NCI-H774 (cell line): Measurements from ENCODE around the gene IQGAP2.
"Not testable (repeated sequence)": the region's sequence is repeated elsewhere in the genome, so short reads cannot be mapped to it uniquely, and the experiment has no call there.

Experiments used
- DNase-seq: peaks from one replicate; lab custom pipeline; 2025; lab: John Stamatoyannopoulos, UW

The IQGAP2 gene

DNA sequence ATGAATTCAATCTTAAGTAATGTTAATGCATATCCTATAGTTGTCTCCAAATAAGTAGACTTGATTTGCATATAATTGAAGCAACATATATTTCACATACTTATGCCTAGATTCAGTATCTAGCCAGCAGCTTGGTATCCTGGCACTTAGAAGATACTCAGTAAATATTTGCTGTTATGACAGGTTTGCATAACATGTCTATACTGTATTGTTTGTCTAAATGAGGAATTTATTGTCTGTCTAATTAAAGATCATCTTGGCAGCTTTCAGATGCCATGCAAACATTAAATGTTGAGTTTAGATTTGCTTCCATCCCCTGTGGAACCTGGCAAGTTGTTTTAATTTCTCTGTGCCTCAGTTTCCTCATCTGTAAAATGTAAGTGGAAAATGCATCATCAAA is 9.4 kb downstream of the IQGAP2 start:
- DNase-seq, result no peak

DNA sequence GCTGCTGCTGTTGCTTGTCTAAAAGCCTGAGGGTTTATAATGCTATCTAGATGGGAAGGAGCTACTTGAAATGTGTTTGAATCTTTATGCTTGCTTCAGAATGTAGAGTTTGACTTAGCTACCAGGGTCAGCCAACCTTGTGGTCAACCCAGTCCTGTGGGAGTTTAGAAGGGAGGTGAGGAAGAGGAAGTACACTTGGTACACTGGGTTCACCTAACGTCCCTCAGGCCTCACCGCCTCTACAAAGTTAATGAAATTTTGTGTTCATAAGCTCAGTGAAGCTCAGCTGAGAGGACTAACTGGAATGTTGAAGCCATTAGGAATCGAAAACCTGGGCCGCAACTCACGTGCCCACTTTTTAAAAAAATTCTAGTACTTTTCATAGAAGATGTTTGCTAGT is 10.7 kb downstream of the IQGAP2 start:
- DNase-seq, result no peak

DNA sequence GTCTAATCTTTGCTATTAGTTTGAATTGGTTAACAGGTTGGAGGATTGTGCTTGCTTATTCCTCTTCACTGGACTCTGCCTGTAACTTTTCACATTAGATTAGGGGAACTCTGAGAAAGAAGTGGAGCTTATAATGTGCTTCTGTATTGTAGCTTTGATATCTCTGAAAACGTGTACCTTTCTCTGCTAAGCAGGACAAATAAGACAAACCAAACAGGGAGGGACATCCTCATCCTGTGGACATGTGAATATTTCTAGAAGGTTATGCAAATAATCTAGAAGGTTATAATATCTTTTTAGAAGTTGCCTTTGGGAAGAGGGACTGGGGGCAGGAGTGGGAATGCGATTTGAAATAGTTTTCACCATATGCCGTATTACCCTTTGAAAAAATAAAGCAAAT is 11.7 kb downstream of the IQGAP2 start:
- DNase-seq, result no peak

DNA sequence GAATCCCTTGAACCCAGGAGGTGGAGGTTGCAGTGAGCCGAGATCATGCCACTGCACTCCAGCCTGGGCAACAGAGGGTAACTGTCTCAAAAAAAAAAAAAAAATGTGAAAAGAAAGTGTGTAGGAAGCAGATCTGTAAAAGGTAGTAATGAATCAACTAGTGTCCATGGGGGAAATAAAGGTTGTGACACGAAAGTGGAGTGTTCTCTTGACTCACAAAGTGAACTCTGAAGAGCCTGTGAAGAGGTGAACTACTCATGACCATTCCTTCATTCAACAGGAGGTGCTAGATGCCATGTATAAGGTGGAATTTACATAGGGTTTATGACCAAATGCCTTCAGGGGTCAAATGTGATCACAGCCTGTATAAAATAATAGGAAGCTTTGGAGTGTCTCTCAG is 12.8 kb downstream of the IQGAP2 start:
- DNase-seq, result no peak

DNA sequence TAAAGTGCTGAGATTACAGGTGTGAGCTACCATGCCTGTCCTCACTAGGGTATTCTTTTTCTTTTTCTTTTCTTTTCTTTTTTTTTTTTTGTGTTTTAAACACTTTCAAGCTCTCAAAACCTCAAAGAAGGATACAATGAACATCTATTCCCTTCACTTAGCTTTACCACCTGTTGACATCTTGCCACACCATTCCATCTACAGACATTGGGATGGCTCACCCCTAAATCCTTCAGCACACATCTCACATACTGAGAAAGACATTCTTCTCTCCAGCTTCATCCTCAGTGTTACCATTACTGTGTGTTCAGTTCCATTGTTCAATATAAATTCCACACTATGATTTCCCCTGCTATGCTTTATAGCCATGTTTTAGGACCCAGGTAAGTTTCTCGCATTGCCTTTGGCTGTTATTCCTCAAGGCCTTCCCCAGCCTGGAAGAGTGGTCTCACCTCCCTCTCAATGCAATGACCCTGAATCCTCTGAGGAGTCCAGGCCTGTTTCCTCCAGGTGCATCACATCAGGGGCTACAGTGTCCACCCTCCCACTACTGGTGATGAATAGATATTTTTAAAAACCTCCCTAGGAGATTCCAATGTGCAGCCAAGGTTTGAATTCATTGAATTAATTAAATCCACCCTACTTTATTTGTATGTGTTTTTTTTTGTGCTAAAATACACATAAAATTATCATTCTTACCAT is 16.7 kb downstream of the IQGAP2 start:
- no peak for DNase-seq

DNA sequence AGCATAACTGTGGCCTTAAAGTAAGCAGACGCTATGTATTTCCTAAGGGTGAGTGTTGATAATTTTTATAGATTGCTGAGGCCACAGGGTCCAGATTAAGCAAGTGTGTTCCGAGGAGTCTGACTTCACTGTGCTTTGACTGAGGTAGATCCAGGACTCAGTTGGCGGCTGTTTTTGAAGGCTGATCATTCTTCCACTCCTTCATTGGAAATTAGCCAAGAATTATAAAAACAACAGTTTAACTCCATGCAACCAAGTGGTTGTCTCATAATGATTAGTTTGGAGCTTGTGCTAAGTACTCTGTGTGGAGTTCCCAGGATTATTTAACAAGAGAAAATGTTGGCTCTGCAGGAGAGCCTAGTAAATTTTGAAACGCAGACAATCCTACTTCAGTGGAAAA is 19.1 kb downstream of the IQGAP2 start:
- DNase-seq, result no peak

DNA sequence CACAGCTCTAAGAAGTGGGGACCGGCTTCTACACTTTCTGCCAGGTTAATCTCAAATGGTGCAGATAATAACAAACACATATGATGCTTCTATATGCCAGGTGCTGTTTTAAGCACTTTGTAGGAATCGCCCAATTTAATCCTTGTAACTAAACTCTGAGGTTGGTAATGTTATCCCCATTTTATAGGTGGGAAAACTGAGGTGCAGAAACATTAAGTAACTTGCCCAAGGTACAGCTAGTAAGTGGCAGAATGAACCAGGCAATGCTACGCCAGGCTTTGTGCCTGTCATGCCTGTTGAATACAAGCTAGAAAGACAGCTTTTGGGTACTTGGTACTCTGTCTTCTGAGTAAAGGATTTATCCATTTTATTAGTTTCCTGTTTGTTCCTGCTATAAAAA is 19.7 kb downstream of the IQGAP2 start:
- DNase-seq, result no peak

DNA sequence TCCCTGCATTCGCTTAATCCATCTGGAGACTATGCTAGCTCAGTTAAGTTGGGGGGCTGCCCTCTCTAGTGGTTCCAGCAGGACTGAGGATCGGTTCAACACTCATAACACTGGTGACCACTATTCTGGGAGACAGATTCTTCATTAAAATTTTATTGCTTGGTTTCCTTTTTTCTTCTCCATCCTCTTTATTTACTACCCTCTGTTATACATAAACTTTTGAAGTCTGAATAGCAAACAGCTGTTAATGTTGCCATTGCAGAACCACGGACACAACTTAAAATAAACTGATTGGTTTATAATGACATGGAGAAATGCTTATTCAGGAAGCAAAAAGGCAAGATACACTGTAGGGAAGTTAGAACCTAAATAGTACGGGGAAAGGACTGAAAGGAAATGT is 22.1 kb downstream of the IQGAP2 start:
- DNase-seq, result no peak

DNA sequence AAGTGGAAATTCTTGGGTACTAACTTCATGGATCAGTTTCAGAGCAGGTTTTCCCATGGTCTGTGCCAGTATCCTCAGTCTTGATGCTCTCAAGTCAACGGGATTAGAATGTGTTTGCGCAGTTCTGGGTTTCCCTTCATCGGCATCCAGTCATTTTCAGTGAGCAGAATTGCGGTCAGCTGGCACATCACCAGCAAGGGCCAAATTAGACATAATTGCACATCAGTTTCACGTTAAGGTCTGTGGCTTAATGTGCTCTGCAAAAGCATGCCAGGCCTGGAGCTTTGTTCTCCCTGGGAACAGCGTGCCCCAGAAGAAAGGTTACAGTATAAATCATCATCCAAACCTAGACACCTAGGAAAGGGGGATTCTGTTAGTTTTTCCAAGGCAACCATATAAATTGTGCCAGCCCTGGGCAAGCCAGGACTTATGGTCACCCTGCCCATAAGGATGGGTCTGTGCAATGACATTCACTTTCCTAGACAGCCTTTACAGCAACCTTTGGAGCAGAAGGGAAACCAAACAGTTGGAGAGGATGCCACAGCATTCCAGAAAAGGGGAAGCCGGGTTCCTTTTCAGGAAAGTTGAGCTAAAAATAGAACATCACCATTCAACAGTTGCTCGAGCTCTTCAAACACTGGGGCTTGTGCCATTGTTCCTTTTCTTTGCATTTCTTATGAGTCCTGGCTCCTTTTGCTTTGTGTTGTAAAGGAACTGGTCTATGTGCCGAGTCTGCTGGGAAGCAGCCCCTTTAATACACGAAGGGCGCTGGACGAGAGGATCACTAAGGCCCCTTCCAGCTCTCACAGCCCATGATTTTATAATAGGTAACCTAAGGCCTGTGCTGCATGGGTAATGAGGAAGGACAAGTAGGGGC is 23.1 kb downstream of the IQGAP2 start:
- no peak for DNase-seq

DNA sequence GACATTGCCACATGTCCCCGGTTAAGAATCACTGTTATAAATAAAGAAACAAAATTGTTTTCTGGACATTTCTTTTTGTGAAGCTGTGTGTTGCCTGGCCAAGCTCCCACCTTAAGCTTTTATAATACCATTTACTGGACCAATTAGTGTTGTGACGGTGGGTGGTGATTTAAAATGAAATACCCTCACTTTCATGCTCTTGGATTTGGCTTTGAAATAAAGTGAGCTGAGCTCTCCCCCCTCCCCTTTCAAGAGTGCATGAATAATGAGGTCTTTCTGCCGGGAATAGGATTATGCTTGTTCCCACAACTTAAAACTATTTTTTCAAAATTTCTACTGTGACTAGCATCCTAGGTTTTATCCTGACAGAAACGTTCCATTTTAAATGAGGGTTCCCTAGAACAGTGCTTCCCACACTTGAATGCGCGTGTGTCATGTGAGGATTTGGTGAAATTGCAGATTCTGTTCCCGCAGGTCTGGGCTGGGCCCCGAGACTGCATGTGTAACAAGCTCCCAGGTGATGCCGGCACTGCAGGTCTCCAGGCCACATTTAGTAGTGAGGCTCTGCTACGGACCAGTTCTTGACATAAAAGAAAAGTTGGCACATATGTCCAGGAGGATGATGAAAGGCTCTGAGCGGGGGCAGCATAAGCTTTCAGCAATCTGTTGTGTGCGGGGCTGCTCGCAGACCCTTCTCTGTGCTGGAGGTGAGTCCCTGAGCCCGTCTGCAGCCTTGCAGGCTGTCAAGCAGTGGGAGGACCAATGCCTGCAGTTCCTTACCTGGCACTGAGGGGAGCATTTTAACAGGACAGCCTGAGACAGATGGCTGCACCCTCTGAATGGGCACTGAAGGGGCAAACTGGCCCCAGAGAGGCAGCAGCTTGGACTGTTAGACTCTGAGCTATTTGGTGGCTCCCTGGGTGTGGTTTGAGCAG is 24.4 kb downstream of the IQGAP2 start:
- DNase-seq, result no peak

DNA sequence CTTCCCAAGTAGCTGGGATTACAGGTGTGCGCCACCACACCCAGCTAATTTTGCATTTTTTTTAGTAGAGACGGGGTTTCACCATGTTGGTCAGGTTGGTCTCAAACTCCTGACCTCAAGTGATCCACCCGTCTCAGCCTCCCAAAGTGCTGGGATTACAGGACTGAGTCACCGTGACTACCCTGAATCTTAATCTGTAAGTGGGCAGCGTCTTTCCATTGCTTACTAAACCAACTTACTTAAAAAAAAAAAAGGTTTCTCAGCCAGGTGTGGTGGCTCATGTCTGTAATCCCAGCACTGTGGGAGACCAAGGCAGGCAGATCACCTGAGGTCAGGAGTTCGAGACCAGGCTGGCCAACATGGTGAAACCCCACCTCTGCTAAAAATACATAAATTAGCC is 25.5 kb downstream of the IQGAP2 start:
- not testable (repeated sequence) for DNase-seq

DNA sequence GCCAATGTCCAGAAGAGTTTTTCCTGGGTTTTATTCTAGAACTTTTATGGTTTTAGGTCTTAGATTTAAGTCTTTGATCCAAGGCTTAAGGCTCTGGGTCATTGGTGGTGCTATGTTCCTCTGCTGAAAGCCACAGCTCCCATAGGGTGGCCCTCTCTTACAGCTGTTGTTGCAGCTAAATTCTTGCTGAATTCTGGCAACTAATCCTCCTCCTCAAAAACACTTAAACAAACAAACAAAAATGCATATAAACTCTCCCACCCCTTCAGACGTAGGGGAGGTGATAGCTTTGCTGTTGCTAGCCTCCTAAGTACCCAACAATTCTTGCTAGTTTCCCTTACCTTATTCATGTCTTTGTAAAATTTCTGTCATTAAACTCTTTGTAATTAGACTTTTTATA is 30.2 kb downstream of the IQGAP2 start:
- DNase-seq, result no peak

DNA sequence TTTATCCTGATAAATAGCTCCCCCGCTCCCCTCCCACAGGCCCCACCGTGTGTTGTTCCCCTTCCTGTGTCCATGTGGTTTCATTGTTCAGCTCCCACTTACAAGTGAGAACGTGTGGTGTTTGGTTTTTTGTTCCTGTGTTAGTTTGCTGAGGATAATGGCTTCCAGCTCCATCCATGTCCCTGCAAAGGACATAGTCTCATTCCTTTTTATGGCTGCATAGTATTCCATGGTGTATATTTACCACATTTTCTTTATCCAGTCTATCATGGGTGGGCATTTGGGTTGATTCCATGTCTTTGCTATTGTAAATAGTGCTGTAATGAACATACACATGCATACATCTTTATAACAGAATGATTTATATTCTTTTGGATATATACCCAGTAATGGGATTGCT is 34.4 kb downstream of the IQGAP2 start:
- not testable (repeated sequence) for DNase-seq

DNA sequence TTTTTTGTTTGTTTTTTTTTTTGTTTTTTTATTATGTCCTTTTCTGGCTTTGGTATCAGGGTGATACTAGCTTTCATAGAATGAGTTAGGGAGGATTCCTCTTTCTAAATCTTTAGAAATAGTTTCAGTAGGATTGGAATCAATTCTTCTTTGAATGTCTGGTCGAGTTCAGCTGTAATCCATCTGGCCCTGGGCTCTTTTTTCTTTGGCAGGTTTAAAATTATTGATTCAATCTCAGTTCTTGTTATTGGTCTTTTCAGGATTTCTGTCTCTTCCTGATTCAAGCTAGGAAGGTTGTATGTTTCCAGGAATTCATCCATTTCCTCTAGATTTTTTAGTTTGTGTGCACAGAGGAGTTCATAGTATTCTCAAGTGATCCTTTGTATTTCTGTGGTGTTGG is 34.9 kb downstream of the IQGAP2 start:
- no peak for DNase-seq

DNA sequence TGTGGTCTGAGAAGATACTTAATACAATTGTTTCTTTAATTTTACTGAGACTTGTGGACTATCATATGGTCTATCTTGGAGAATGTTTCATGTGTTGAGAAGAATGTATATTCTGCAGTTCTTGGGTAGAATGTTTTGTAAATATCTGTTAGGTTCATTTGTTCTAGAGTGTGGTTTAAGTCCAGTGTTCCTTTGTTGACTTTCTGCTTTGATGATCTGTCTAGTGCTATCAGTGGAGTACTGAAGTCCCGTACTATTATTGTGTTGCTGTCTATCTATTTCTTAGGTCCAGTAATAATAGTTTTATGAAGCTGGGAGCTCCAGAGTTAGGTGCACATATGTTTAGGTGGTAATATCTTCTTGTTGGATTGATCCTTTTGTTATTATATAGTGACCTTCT is 36.1 kb downstream of the IQGAP2 start:
- no peak for DNase-seq

DNA sequence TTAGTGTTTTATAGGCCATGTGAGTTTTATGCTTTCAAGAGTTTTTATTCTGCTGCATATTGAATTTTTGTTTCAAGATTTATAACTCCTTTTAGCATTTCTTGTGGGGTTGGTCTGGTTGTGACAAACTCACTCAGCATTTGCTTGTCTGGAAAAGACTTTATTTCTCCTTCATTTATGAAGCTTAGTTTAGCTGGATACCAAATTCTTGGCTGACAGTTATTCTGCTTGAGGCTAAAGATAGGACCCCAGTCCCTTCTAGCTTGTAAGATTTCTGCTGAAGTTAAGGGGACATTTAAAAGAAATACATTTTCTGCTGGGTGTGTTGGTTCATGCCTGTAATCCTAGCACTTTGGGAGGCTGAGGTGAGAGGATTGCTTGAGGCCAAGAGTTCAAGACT is 36.8 kb downstream of the IQGAP2 start:
- DNase-seq, result no peak

DNA sequence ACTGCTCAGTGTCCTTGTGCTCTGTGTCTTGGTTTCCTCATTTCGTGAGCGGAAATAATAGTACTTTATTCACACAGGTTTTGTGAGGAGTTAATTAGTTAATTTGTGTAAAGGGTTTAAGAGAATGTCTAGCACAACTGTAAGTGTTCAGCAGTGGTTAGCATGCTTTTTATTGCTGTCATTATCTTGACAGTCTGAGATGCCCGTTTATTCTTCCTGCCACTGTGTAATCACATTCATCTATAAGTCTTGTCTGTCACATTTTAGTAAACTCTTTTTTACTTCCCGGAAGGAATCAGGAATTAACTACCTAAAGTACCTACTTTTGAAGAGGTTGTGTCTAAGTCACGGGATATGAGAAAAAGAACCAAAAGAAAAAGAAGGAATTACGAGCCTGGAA is 38.0 kb downstream of the IQGAP2 start:
- DNase-seq, result no peak

DNA sequence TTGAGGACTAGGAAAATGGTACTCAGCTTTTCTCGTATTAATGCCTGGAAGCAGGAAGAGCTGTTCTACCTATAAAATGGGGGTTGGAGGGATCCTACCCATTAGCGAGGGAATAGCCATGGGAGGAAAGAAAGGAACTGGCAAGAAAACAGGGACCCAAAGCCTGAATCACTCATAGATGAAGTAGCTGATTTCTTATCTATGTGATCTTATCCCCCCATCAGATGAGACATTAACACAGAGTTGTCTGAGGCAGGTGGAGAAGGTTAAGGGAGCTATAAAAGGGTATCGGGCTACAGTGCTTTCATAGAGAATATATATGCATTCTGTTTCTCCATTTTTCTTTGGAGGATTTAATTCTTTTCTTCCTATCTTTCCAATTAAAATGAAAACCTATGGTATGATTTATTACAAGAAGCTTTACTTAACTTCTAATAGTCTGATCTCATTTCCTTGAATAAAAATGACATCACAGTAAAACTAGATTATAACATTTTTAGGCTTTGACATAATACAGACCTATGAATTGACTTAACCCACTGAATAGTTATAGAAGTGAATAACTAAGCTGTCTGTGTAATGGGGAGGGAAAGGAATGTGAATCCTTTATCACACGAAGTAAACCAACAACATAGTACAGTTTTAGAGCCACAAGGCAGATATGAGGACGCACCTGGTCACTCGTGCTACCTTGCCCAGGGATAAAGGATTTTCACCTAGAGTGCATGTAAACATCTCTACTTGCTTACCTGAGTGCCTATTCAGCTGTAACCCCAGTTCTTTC is 39.0 kb downstream of the IQGAP2 start:
- no peak for DNase-seq

DNA sequence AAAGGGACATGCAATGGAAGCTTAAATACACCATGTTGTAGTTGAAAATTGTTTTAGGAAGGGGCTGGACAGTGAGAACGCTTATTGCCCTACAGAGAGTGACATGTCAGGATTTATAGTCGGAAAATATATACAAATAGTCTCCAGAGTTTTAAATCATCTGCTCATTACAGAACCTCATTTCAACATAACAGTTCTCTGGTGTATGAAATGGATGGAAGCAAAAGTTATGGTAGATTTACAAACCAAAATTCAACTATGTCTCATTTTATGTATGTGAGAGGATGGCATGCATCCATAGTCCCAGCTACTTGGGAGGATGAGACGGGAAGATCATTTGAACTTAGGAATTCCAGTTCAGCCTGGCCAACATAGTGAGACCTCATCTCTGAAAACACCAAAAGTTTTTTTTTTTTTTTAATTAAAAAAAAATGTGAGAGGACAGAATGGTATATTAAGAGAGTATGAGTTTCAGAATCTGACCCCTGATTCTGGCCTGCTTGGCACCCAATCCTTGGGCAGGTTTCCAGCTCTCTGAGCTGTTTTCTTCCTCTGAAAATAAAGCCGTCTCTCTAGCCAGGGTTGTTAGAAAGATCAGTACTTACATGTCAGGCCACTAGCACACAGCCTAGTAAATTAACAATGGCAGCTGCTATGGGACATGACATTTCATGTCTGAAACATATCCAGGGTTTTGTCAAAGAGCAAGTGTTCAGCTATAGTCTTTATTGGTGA is 40.1 kb downstream of the IQGAP2 start:
- DNase-seq, result no peak

DNA sequence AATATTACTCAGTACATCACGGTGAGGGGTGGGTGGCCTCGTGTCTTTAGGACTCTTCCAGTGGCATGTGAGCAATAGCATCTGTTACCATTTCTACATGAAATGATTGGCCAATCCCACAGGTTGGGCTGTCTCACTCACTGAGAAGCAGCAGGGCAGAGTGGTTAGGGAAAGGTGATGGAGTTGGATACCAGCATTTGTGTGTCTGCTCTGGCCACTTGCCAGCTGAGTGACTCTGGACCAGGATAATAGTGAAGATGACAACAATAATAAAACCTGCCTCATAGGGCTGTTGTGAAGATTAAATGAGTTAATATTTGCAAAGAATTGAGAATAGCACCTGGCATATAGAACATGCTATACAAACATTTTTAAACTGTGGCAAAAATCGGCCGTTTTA is 42.0 kb downstream of the IQGAP2 start:
- DNase-seq, result no peak

DNA sequence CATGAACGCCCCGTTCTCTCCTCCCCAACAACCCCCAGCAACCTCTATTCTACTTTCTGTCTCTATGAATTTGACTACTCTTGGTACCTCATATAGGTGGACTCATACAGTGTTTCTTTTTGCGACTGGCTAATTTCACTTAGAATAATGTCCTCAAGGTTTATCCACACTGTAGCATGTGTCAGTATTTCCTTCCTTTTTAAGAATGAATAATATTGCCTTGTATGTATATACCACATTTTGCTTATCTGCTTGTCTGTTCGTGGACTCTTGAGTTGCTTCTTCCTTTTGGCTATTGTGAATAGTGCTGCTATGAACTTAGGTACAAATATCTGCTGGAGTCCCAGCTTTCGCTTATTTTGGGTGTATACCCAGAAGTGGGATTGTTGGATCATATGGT is 42.7 kb downstream of the IQGAP2 start:
- no peak for DNase-seq
